C4-2B (cell line): ENCODE results near the gene GAS2L3.

Experiments used
- CTCF ChIP-seq: fragments of 450-650 bp; conservative IDR thresholded peaks from 2 replicates; pipeline ENCODE4 v1.5.1; 2017; ENCODE audit warnings: mild to moderate bottlenecking
- ZFX ChIP-seq: fragments of 450-650 bp; IDR thresholded peaks from 2 replicates; pipeline ENCODE4 v1.6.1; 2017

- no peak for TF ChIP-seq CTCF
- no peak for TF ChIP-seq ZFX
These were observed 20.0 kb downstream of the GAS2L3 start for GRCh38 chr12:100593490-100593889.
